HG02623 (cell line): Measurements from ENCODE around the gene TNS3.

Source experiments
- ATAC-seq: cut with Tn5 transposase; IDR thresholded peaks from one replicate; pipeline ENCODE4 v1.9.1; 2021; ENCODE audit warnings: moderate library complexity; ENCODE audit not compliant: unreplicated experiment

Gene TNS3

GRCh38 chr7:47438411-47439029, 143.4 kb downstream of the TNS3 start:
- ATAC-seq: no peak

- ATAC-seq: no peak
These were observed 146.0 kb downstream of the TNS3 start for GRCh38 chr7:47435889-47436312.

- no peak for ATAC-seq
These were observed 148.4 kb downstream of the TNS3 start for GRCh38 chr7:47433564-47433895.

- no peak for ATAC-seq
These were observed 149.0 kb downstream of the TNS3 start for GRCh38 chr7:47432671-47433563.

- no peak for ATAC-seq
These were observed 151.5 kb downstream of the TNS3 start for GRCh38 chr7:47430422-47430821.

GRCh38 chr7:47428768-47429472, 153.0 kb downstream of the TNS3 start:
- ATAC-seq: no peak

- ATAC-seq: no peak
These were observed 153.7 kb downstream of the TNS3 start for GRCh38 chr7:47428052-47428767.

GRCh38 chr7:47427051-47427643, 154.8 kb downstream of the TNS3 start:
- no peak for ATAC-seq

GRCh38 chr7:47424523-47424922, 157.4 kb downstream of the TNS3 start:
- no peak for ATAC-seq

GRCh38 chr7:47423196-47423595, 158.7 kb downstream of the TNS3 start:
- no peak for ATAC-seq

GRCh38 chr7:47422611-47423010, 159.3 kb downstream of the TNS3 start:
- no peak for ATAC-seq

- ATAC-seq: no peak
These were observed 160.5 kb downstream of the TNS3 start for GRCh38 chr7:47421456-47421855.

GRCh38 chr7:47420122-47420780, 161.7 kb downstream of the TNS3 start:
- ATAC-seq: no peak

- ATAC-seq: no peak
These were observed 162.4 kb downstream of the TNS3 start for GRCh38 chr7:47419471-47419870.

- ATAC-seq: no peak
These were observed 163.2 kb downstream of the TNS3 start for GRCh38 chr7:47418601-47419309.

- no peak for ATAC-seq
These were observed 165.1 kb downstream of the TNS3 start for GRCh38 chr7:47416492-47417480.

GRCh38 chr7:47415318-47416212, 166.3 kb downstream of the TNS3 start:
- ATAC-seq: no peak
